Omental fat pad (tissue), 4 donors: ENCODE results near the gene ABCB10. TPM values are rescaled to one million over a fixed set of nuclear protein-coding genes. Genes with fewer than 3 reads are reported as not detected.

Source experiments
- ATAC-seq: fragments of 150-250 bp; one replicate; pipeline ENCODE4 v1.9.1; 2016; ENCODE audit warnings: mild to moderate bottlenecking, moderate library complexity; ENCODE audit not compliant: low FRiP score
- DNase-seq: peaks from one replicate; pipeline ENCODE4 v3.0.0-alpha.2; 2019; ENCODE audit warnings: low spot score
- total RNA-seq, 4 donors: library from RNA; depleted of rRNA; stranded (reverse); fragments of >200 nt; gene quantifications; one replicate each; pipeline ENCODE4 v1.1.0, GENCODE V29; 2016
- TF ChIP-seq, protein P1 (sequence below), 3 donors: fragments of 450-650 bp; IDR thresholded peaks; one replicate each; pipeline ENCODE4 v1.5.1; 2016 to 2017; ENCODE audit warnings: antibody characterized with exemption in 3 of 3, mild to moderate bottlenecking in 3 of 3, moderate library complexity in 2 of 3

The ABCB10 gene
- total RNA-seq, 4 donors from 2014 or later: 10.1 to 17.8 (median 14.3) TPM

GRCh38 chr1:229508823-229509337 lies 49.6 kb downstream of the ABCB10 start:
- no peak for ATAC-seq
- TF ChIP-seq, protein P1, sequence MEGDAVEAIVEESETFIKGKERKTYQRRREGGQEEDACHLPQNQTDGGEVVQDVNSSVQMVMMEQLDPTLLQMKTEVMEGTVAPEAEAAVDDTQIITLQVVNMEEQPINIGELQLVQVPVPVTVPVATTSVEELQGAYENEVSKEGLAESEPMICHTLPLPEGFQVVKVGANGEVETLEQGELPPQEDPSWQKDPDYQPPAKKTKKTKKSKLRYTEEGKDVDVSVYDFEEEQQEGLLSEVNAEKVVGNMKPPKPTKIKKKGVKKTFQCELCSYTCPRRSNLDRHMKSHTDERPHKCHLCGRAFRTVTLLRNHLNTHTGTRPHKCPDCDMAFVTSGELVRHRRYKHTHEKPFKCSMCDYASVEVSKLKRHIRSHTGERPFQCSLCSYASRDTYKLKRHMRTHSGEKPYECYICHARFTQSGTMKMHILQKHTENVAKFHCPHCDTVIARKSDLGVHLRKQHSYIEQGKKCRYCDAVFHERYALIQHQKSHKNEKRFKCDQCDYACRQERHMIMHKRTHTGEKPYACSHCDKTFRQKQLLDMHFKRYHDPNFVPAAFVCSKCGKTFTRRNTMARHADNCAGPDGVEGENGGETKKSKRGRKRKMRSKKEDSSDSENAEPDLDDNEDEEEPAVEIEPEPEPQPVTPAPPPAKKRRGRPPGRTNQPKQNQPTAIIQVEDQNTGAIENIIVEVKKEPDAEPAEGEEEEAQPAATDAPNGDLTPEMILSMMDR (IDR thresholded peaks at IDR 0.05): no peak
- DNase-seq: no peak

- TF ChIP-seq, protein P1 (IDR thresholded peaks at IDR 0.05): no peak
- DNase-seq: peak; percentile 100
- peak; percentile 98 for ATAC-seq
These were observed 50.3 kb downstream of the ABCB10 start, which contains the start of gene NUP133 for GRCh38 chr1:229507951-229508822. Gene NUP133 (minus strand): TSS chr1:229508341. CDS start chr1:229508249, 92 bp downstream.

GRCh38 chr1:229507502-229507901 lies 51.0 kb downstream of the ABCB10 start:
- no peak for ATAC-seq
- TF ChIP-seq, protein P1 (IDR thresholded peaks at IDR 0.05): no peak

DNA sequence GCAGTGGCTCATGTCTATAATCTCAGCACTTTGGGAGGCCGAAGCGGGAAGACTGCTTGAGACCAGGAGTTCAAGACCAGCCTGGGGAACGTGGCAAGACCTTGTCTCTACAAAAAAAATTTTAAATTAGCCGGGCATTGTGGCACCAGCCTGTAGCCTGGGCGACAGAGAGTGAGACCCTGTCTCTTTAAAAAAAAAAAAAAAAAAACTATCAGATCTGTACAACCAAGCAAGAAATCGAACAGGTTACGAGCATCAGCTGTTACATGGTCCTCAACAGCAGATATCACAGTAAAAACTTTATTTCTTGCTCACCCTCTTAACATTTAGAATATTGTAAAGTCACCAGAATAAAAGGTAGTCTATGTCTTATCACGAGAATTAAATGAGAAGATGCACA lies 51.9 kb downstream of the ABCB10 start:
- no peak for ATAC-seq
- no peak for DNase-seq
- TF ChIP-seq, protein P1 (IDR thresholded peaks at IDR 0.05): no peak

More at GRCh38 chr1:229507502-229507901, 51.0 kb downstream of the ABCB10 start:
- no peak for DNase-seq

DNA sequence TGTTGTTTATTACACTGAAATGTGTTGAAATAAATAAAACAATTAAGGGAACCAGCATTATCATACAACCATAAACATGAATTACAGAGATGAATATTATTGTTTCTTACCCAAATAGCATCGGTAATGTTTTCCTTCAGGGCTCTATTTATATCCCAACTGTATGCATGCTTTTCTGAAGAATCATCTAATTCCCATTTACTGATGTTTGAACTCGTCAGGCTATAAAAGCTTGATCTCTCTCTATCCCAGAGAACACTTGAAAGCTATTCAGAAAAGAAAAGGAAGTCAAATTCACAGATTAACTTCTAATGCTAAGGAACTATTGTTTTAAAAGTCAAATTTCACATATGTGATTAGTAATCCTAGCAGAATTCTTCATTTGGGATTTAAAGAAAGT lies 62.7 kb downstream of the ABCB10 start:
- TF ChIP-seq, protein P1 (IDR thresholded peaks at IDR 0.05): no peak
- DNase-seq (no peak), ATAC-seq (no peak)

DNA sequence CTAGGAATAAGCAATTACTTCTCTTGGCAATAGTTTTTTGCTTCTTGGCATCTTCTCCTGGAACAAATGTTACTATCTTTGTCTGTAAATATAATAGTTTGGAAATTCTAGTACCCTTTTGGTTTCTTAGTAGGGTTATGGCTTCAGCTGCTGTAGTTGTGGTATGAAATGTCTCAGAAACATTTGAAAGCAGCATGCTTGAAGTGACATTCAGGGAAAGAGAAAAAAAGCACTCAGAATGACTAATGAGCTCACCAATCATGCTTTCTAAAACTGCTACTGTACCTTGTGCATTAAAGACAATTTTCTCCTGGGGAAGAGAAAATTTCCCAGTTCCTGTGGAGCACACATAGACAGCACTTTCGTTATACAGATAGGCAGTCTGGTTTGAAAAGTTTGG lies 71.3 kb downstream of the ABCB10 start:
- no peak for ATAC-seq
- no peak for DNase-seq
- TF ChIP-seq, protein P1 (IDR thresholded peaks at IDR 0.05): no peak
